Upper lobe of right lung (tissue), 1 donor: Measurements from ENCODE around the gene KCNJ3. TPM values are rescaled to one million over a fixed set of nuclear protein-coding genes. Genes with fewer than 3 reads are reported as not detected.

ENCODE experiments used
- ATAC-seq: fragments of 200-7000 bp; cut with Tn5 transposase; one replicate; pipeline ENCODE4 v1.9.1; 2020; ENCODE audit warnings: mild to moderate bottlenecking, moderate library complexity
- DNase-seq: peaks from one replicate; pipeline ENCODE4 v3.0.0-alpha.2; 2020
- H3K27ac ChIP-seq: fragments of 200-600 bp; one replicate; pipeline ENCODE4 v1.8.0; 2022
- H3K27me3 ChIP-seq: fragments of 200-600 bp; one replicate; pipeline ENCODE4 v1.8.0; 2022; ENCODE audit warnings: mild to moderate bottlenecking
- H3K36me3 ChIP-seq: fragments of 200-600 bp; one replicate; pipeline ENCODE4 v1.8.0; 2022
- H3K4me1 ChIP-seq: fragments of 200-600 bp; one replicate; pipeline ENCODE4 v1.8.0; 2022
- H3K4me3 ChIP-seq: fragments of 200-600 bp; one replicate; pipeline ENCODE4 v1.8.0; 2022; ENCODE audit warnings: mild to moderate bottlenecking
- H3K9me3 ChIP-seq: fragments of 200-600 bp; one replicate; pipeline ENCODE4 v1.8.0; 2022
- CTCF ChIP-seq: fragments of 200-600 bp; IDR thresholded peaks from one replicate; pipeline ENCODE4 v1.8.0; 2022; ENCODE audit warnings: antibody characterized with exemption
- intact Hi-C: fragments of 100-400 bp; cut with DNase I; formaldehyde crosslinking; loops from one replicate; pipeline ENCODE4 v1.11.0; 2022
- total RNA-seq: library from RNA; stranded (reverse); fragmentation: NEBNext Ultra II Directional; extraction: Animal tissue kit (Norgen Biotek cat#: 25700); gene quantifications from one replicate; pipeline ENCODE4 v1.2.1, GENCODE V29; 2021
- donor health status: DM: no; HTN: yes; CAD: no; lungs with severe emphysema.

KCNJ3 gene
- total RNA-seq, 1 donor from 2014 or later = not detected

- no peak for TF ChIP-seq CTCF
- Histone ChIP-seq H3K4me3 (no peak overlapping the region), H3K36me3 (no peaks in the 10 kb centered on the region), H3K9me3 (no peaks in the 10 kb centered on the region), H3K4me1 (no peaks in the 10 kb centered on the region), H3K27me3 (no peaks in the 10 kb centered on the region), H3K27ac (no peak overlapping the region)
- intact Hi-C loops = no loop called here
- no peak for DNase-seq
- ATAC-seq = no peak
Observed at GRCh38 chr2:154776825-154777224, 78.3 kb downstream of the KCNJ3 start.

GRCh38 chr2:154794406-154794805 is 95.9 kb downstream of the KCNJ3 start:
- ATAC-seq = no peak
- Histone ChIP-seq H3K27ac (no peak overlapping the region), H3K4me1 (no peaks in the 10 kb centered on the region), H3K4me3 (no peak overlapping the region), H3K36me3 (no peaks in the 10 kb centered on the region), H3K27me3 (no peaks in the 10 kb centered on the region), H3K9me3 (no peaks in the 10 kb centered on the region)
- TF ChIP-seq CTCF = no peak
- intact Hi-C loops = no loop called here
- no peak for DNase-seq

GRCh38 chr2:154795651-154796050 is 97.2 kb downstream of the KCNJ3 start:
- Histone ChIP-seq H3K4me3 (no peak overlapping the region), H3K27ac (no peak overlapping the region), H3K4me1 (no peaks in the 10 kb centered on the region), H3K27me3 (no peaks in the 10 kb centered on the region), H3K9me3 (no peaks in the 10 kb centered on the region), H3K36me3 (no peaks in the 10 kb centered on the region)
- no peak for TF ChIP-seq CTCF
- DNase-seq = no peak
- ATAC-seq = no peak
- intact Hi-C loops = no loop called here

GRCh38 chr2:154804451-154804850 is 106.0 kb downstream of the KCNJ3 start:
- no peak overlapping the region for H3K4me3 ChIP-seq
- no peaks in the 10 kb centered on the region for H3K4me1 ChIP-seq
- no peak overlapping the region for H3K27ac ChIP-seq
- TF ChIP-seq CTCF = no peak
- ATAC-seq (no peak), DNase-seq (no peak)
- H3K27me3 ChIP-seq = no peaks in the 10 kb centered on the region
- H3K9me3 ChIP-seq = no peaks in the 10 kb centered on the region
- no peaks in the 10 kb centered on the region for H3K36me3 ChIP-seq
- intact Hi-C loops = no loop called here

GRCh38 chr2:154813636-154814035 is 115.1 kb downstream of the KCNJ3 start:
- intact Hi-C loops = no loop called here
- no peaks in the 10 kb centered on the region for H3K9me3 ChIP-seq
- H3K4me1 ChIP-seq = no peaks in the 10 kb centered on the region
- H3K36me3 ChIP-seq = no peaks in the 10 kb centered on the region
- ATAC-seq (no peak), DNase-seq (no peak)
- H3K4me3 ChIP-seq = no peak overlapping the region
- H3K27me3 ChIP-seq = no peaks in the 10 kb centered on the region
- no peak for TF ChIP-seq CTCF
- H3K27ac ChIP-seq = no peak overlapping the region

- Histone ChIP-seq H3K9me3 (no peaks in the 10 kb centered on the region), H3K27ac (no peak overlapping the region), H3K4me1 (no peaks in the 10 kb centered on the region), H3K27me3 (no peaks in the 10 kb centered on the region), H3K36me3 (no peaks in the 10 kb centered on the region), H3K4me3 (no peak overlapping the region)
- no peak for TF ChIP-seq CTCF
- ATAC-seq = no peak
- DNase-seq = no peak
- intact Hi-C loops = no loop called here
Observed at GRCh38 chr2:154814856-154815255, 116.4 kb downstream of the KCNJ3 start.
